ENCODE measurements around the gene MAD2L2. TPM values are rescaled to one million over a fixed set of nuclear protein-coding genes. Genes with fewer than 3 reads are reported as not detected.

The MAD2L2 gene
- total RNA-seq, 1 experiment from 2014 or later: 84.8 TPM

DNA sequence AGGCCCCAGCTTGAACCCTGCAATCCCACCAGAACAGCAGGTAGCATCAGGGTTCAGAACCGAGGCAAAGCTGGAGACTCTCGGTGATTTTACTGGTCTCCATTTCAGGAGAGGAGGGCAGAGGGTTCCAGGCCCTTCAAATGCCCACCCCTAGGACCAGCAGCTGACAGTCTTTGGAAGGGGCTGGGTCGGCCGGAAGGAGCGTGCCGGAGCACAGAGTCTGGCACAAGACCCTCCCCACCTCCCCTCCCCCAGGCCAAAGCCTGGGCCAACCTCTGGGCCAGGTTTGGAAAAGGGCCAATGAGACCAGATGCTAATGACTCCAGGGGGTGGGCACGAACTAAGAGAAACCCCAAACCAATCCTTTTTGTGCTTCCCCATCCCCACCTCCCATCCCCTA lies 33.6 kb downstream of the MAD2L2 start:
- DNase-seq (ENCODE audit: low read depth, low spot score) (no peak), ATAC-seq (no peak)
- no TSS peak for BruUV-seq (replicated peaks)
- intact Hi-C loops (cut with micrococcal nuclease; ENCODE audit: unreplicated experiment) (loop anchor here (10.0 kb wide), 2 partner anchors 313 to 613 kb away; no protein-coding TSS in a partner anchor), in situ Hi-C loops (cut with HindIII; ENCODE audit: low pct_unique_long_range_greater_than_20kb, low sequenced_read_pairs) (no loop called here)
- H3K27ac ChIP-seq (ENCODE audit: low read length): no peak overlapping the region
- no peak for TF ChIP-seq POLR2AphosphoS5 (IDR thresholded peaks at IDR 0.05; ENCODE audit: low read depth, low read length)
- TF ChIP-seq, protein P1, sequence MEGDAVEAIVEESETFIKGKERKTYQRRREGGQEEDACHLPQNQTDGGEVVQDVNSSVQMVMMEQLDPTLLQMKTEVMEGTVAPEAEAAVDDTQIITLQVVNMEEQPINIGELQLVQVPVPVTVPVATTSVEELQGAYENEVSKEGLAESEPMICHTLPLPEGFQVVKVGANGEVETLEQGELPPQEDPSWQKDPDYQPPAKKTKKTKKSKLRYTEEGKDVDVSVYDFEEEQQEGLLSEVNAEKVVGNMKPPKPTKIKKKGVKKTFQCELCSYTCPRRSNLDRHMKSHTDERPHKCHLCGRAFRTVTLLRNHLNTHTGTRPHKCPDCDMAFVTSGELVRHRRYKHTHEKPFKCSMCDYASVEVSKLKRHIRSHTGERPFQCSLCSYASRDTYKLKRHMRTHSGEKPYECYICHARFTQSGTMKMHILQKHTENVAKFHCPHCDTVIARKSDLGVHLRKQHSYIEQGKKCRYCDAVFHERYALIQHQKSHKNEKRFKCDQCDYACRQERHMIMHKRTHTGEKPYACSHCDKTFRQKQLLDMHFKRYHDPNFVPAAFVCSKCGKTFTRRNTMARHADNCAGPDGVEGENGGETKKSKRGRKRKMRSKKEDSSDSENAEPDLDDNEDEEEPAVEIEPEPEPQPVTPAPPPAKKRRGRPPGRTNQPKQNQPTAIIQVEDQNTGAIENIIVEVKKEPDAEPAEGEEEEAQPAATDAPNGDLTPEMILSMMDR (IDR thresholded peaks at IDR 0.05): no peak
- no peak for TF ChIP-seq TCF7L2 (IDR thresholded peaks at IDR 0.05; ENCODE audit: low read depth, low read length)
- no peak for TF ChIP-seq SIN3A (IDR thresholded peaks at IDR 0.05; ENCODE audit: borderline replicate concordance, insufficient read depth, low read depth, low read length)
- TF ChIP-seq, protein P2, sequence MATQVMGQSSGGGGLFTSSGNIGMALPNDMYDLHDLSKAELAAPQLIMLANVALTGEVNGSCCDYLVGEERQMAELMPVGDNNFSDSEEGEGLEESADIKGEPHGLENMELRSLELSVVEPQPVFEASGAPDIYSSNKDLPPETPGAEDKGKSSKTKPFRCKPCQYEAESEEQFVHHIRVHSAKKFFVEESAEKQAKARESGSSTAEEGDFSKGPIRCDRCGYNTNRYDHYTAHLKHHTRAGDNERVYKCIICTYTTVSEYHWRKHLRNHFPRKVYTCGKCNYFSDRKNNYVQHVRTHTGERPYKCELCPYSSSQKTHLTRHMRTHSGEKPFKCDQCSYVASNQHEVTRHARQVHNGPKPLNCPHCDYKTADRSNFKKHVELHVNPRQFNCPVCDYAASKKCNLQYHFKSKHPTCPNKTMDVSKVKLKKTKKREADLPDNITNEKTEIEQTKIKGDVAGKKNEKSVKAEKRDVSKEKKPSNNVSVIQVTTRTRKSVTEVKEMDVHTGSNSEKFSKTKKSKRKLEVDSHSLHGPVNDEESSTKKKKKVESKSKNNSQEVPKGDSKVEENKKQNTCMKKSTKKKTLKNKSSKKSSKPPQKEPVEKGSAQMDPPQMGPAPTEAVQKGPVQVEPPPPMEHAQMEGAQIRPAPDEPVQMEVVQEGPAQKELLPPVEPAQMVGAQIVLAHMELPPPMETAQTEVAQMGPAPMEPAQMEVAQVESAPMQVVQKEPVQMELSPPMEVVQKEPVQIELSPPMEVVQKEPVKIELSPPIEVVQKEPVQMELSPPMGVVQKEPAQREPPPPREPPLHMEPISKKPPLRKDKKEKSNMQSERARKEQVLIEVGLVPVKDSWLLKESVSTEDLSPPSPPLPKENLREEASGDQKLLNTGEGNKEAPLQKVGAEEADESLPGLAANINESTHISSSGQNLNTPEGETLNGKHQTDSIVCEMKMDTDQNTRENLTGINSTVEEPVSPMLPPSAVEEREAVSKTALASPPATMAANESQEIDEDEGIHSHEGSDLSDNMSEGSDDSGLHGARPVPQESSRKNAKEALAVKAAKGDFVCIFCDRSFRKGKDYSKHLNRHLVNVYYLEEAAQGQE (IDR thresholded peaks at IDR 0.05; ENCODE audit: insufficient read depth in 1 of 2, low read depth in 2 of 2, low read length in 1 of 2): no peak
- peaks cover 20% of the 10 kb centered on the region for H3K4me1 ChIP-seq (ENCODE audit: control insufficient read depth, insufficient read depth, low read length)
- H3K27me3 ChIP-seq (ENCODE audit: control insufficient read depth, insufficient read depth, low read length): no peaks in the 10 kb centered on the region
- ChIA-PET CTCF (no interaction called here), POLR2A (no interaction called here)
- no peaks in the 10 kb centered on the region for H3K9me3 ChIP-seq (ENCODE audit: control insufficient read depth, insufficient read depth, low read depth, low read length)
- no peaks in the 10 kb centered on the region for H3K36me3 ChIP-seq (ENCODE audit: control insufficient read depth, insufficient read depth, low read length)
- no peak overlapping the region for H3K4me3 ChIP-seq (ENCODE audit: low read depth in 2 of 2, low read length in 2 of 2)

DNA sequence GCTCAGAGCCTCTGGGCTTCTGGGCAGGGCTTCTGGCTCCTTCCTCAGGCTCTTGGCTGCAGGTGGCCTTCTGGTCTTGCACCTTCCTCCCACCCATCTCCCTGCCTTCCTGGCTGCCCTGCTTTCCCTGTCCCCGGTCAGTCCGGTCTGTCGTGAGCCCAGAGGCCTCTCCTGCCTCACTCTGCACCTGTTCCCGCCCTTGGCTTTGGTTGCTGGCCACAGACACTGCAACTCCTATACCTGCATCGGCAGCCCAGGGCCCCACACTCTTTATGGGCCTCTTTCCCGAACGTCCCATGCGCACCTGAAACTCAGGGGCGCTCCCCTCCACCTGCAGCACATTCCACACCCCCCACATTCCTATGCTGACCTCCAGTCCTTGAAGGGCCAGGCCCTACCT lies 34.6 kb downstream of the MAD2L2 start:
- CTCF ChIA-PET: interaction anchor here (0.5 to 1.2 kb wide), 8 partner anchors 14 to 566 kb away, joined by 3 to 6 read pairs (median 3); partner anchors contain the start of gene FBXO6
- DNase-seq (ENCODE audit: low read depth, low spot score): no peak
- POLR2A ChIA-PET: no interaction called here
- no peak for ATAC-seq
- H3K4me3 ChIP-seq (ENCODE audit: low read depth in 2 of 2, low read length in 2 of 2): no peak overlapping the region
- TF ChIP-seq SIN3A (IDR thresholded peaks at IDR 0.05; ENCODE audit: borderline replicate concordance, insufficient read depth, low read depth, low read length) (no peak), POLR2AphosphoS5 (IDR thresholded peaks at IDR 0.05; ENCODE audit: low read depth, low read length) (no peak), TCF7L2 (IDR thresholded peaks at IDR 0.05; ENCODE audit: low read depth, low read length) (no peak)
- TF ChIP-seq, protein P1 (IDR thresholded peaks at IDR 0.05): no peak
- TF ChIP-seq, protein P2 (IDR thresholded peaks at IDR 0.05; ENCODE audit: insufficient read depth in 1 of 2, low read depth in 2 of 2, low read length in 1 of 2): no peak
- H3K36me3 ChIP-seq (ENCODE audit: control insufficient read depth, insufficient read depth, low read length): no peaks in the 10 kb centered on the region
- no TSS peak for BruUV-seq (replicated peaks)
- H3K27me3 ChIP-seq (ENCODE audit: control insufficient read depth, insufficient read depth, low read length): no peaks in the 10 kb centered on the region
- in situ Hi-C loops (cut with HindIII; ENCODE audit: low pct_unique_long_range_greater_than_20kb, low sequenced_read_pairs) (no loop called here), intact Hi-C loops (cut with micrococcal nuclease; ENCODE audit: unreplicated experiment) (loop anchor here (10.0 kb wide), 2 partner anchors 312 to 612 kb away; no protein-coding TSS in a partner anchor)
- peaks cover 18% of the 10 kb centered on the region for H3K4me1 ChIP-seq (ENCODE audit: control insufficient read depth, insufficient read depth, low read length)
- H3K27ac ChIP-seq (ENCODE audit: low read length): no peak overlapping the region
- H3K9me3 ChIP-seq (ENCODE audit: control insufficient read depth, insufficient read depth, low read depth, low read length): no peaks in the 10 kb centered on the region

Measured in Panc1 (cell line).